ENCODE measurements around the gene CHRNG. TPM values are rescaled to one million over a fixed set of nuclear protein-coding genes. Genes with fewer than 3 reads are reported as not detected.

CHRNG gene
- total and polyA plus RNA-seq, 2 experiments from 2014 or later: not detected

GRCh38 chr2:232495292-232495691 is 44.2 kb upstream of the CHRNG start:
- H3K36me3 Mint-ChIP-seq (ENCODE audit: low read depth): no peaks in the 10 kb centered on the region
- Histone ChIP-seq H3K4me3 (no peak overlapping the region), H3K79me2 (replicated peaks; ENCODE audit: insufficient read depth) (no peaks in the 10 kb centered on the region), H3F3A (replicated peaks; ENCODE audit: low read depth) (no peaks in the 10 kb centered on the region), H4K20me1 (replicated peaks; ENCODE audit: insufficient read depth) (no peaks in the 10 kb centered on the region), H2AFZ (no peak overlapping the region), H3K27ac (ENCODE audit: low read depth) (no peak overlapping the region), H3K36me3 (ENCODE audit: insufficient read depth) (no peaks in the 10 kb centered on the region), H3K4me2 (no peak overlapping the region), H3K4me1 (ENCODE audit: insufficient read depth) (no peaks in the 10 kb centered on the region), H3K27me3 (ENCODE audit: insufficient read depth) (no peaks in the 10 kb centered on the region), H3K9me2 (ENCODE audit: insufficient read depth) (no peaks in the 10 kb centered on the region)
- DNase-seq (ENCODE audit: low spot score): no peak
- H3K9me3 Mint-ChIP-seq: no peaks in the 10 kb centered on the region
- peaks cover 19% of the 10 kb centered on the region for H3K4me1 Mint-ChIP-seq
- no peak overlapping the region for H3K4me3 Mint-ChIP-seq
- no peak overlapping the region for H3K27ac Mint-ChIP-seq
- H3K27me3 Mint-ChIP-seq (ENCODE audit: insufficient read depth, low read depth, poor library complexity): peaks cover 20% of the 10 kb centered on the region
- TF ChIP-seq CTCF (conservative IDR thresholded peaks at IDR 0.05; ENCODE audit: low read depth in 2 of 2) (no peak), CREB1 (CRISPR knock-in tag; IDR thresholded peaks at IDR 0.05; ENCODE audit: low read depth) (no peak)
- ATAC-seq: no peak

- H3K36me3 ChIP-seq (ENCODE audit: insufficient read depth): no peaks in the 10 kb centered on the region
- no peak overlapping the region for H3K27ac ChIP-seq (ENCODE audit: low read depth)
- H3K79me2 ChIP-seq (replicated peaks; ENCODE audit: insufficient read depth): no peaks in the 10 kb centered on the region
- no peaks in the 10 kb centered on the region for H3K9me2 ChIP-seq (ENCODE audit: insufficient read depth)
- Mint-ChIP-seq H3K27me3 (ENCODE audit: insufficient read depth, low read depth, poor library complexity) (peaks cover 22% of the 10 kb centered on the region), H3K4me1 (peaks cover 15% of the 10 kb centered on the region), H3K4me3 (no peak overlapping the region), H3K9me3 (no peaks in the 10 kb centered on the region), H3K36me3 (ENCODE audit: low read depth) (no peaks in the 10 kb centered on the region), H3K27ac (no peak overlapping the region)
- no peaks in the 10 kb centered on the region for H4K20me1 ChIP-seq (replicated peaks; ENCODE audit: insufficient read depth)
- H3K4me3 ChIP-seq: no peak overlapping the region
- TF ChIP-seq POLR2AphosphoS5 (IDR thresholded peaks at IDR 0.05; ENCODE audit: low read depth) (no peak), STAT1 (IDR thresholded peaks at IDR 0.05; ENCODE audit: unreplicated experiment) (no peak), EZH2 (IDR thresholded peaks at IDR 0.05; ENCODE audit: low read depth, unreplicated experiment) (no peak), CTCF (conservative IDR thresholded peaks at IDR 0.05; ENCODE audit: low read depth in 2 of 2) (no peak), EZH2phosphoT487 (IDR thresholded peaks at IDR 0.05; ENCODE audit: unreplicated experiment) (no peak), ZNF331 (CRISPR knock-in tag; IDR thresholded peaks at IDR 0.05; ENCODE audit: low read depth) (no peak), JUNB (IDR thresholded peaks at IDR 0.05; ENCODE audit: unreplicated experiment) (no peak), ETS1 (IDR thresholded peaks at IDR 0.05) (no peak), CREB1 (CRISPR knock-in tag; IDR thresholded peaks at IDR 0.05; ENCODE audit: low read depth) (no peak), ZNF114 (CRISPR knock-in tag; IDR thresholded peaks at IDR 0.05) (no peak)
- no peak overlapping the region for H3K4me2 ChIP-seq
- DNase-seq (ENCODE audit: low spot score) (no peak), ATAC-seq (no peak)
- no peaks in the 10 kb centered on the region for H3F3A ChIP-seq (replicated peaks; ENCODE audit: low read depth)
- peaks cover 7% of the 10 kb centered on the region; the same call in 1 of the 2 replicates for H3K4me1 ChIP-seq (ENCODE audit: insufficient read depth)
- H2AFZ ChIP-seq: no peak overlapping the region
- no peaks in the 10 kb centered on the region; the same call in 1 of the 2 replicates for H3K27me3 ChIP-seq (ENCODE audit: insufficient read depth)
These were observed 42.8 kb upstream of the CHRNG start for GRCh38 chr2:232496501-232497270.
